DMS53 treated with DMSO at 0.1 percent for 48 hours (cell line): ENCODE results near the gene ELMO1.

Experiments used
- DNase-seq: peaks from one replicate; lab custom pipeline; 2025; ENCODE audit not compliant: unreplicated experiment; lab: John Stamatoyannopoulos, UW

The ELMO1 gene

GRCh38 chr7:36821617-36822016 is 627.0 kb downstream of the ELMO1 start:
- no peak for DNase-seq

- DNase-seq, result no peak
Observed at GRCh38 chr7:36820527-36821170, 628.0 kb downstream of the ELMO1 start.

GRCh38 chr7:36819639-36820038 is 629.0 kb downstream of the ELMO1 start:
- no peak for DNase-seq

- DNase-seq, result peak; percentile 74
Observed at GRCh38 chr7:36814311-36814710, 634.4 kb downstream of the ELMO1 start.

GRCh38 chr7:36811807-36812206 is 636.9 kb downstream of the ELMO1 start:
- no peak for DNase-seq

GRCh38 chr7:36810489-36810888 is 638.2 kb downstream of the ELMO1 start:
- no peak for DNase-seq

GRCh38 chr7:36810032-36810431 is 638.6 kb downstream of the ELMO1 start:
- no peak for DNase-seq

- DNase-seq, result no peak
Observed at GRCh38 chr7:36809510-36809909, 639.2 kb downstream of the ELMO1 start.

- DNase-seq, result no peak
Observed at GRCh38 chr7:36809086-36809485, 639.6 kb downstream of the ELMO1 start.

- no peak for DNase-seq
Observed at GRCh38 chr7:36806891-36807290, 641.8 kb downstream of the ELMO1 start.
